Common myeloid progenitor, CD34-positive (primary cell): ENCODE data around the gene RASAL1.

Experiments used
- CTCF ChIA-PET: fragments of 350-600 bp; sonication (Branson Sonifier 250); formaldehyde crosslinking; loops from one replicate; lab custom pipeline; 2021; ENCODE audit warnings: antibody characterized with exemption; lab: Charles Lee
- POLR2A ChIA-PET: fragments of 350-600 bp; sonication (Branson Sonifier 250); formaldehyde crosslinking; loops from one replicate; lab custom pipeline; 2021; ENCODE audit warnings: antibody characterized with exemption; lab: Charles Lee
- DNase-seq, 3 donors: peaks; one replicate each; pipeline versions ENCODE4 v3.0.0 to v3.0.0-alpha.2; 2013
- H3K27ac ChIP-seq, 2 experiments: 1 replicate in 1 of 2; 2 replicates in 1 of 2; pipeline ENCODE4 v1.7.0; 2013; ENCODE audit warnings: inconsistent platforms in 2 of 2, low read length in 2 of 2, mild to moderate bottlenecking in 2 of 2, low read depth in 1 of 2, moderate library complexity in 1 of 2; ENCODE audit not compliant: severe bottlenecking in 2 of 2, insufficient read depth in 1 of 2, poor library complexity in 1 of 2
- H3K27me3 ChIP-seq, 5 experiments: replicated peaks in 2 of 5; 1 replicate in 3 of 5; 2 replicates in 2 of 5; pipeline versions ENCODE4 v1.6.1 to v1.7.0; 2013; ENCODE audit warnings: low read length in 4 of 5, mild to moderate bottlenecking in 2 of 5, moderate library complexity in 2 of 5, inconsistent platforms in 1 of 5; ENCODE audit not compliant: insufficient read depth in 5 of 5, control insufficient read depth in 4 of 5
- H3K36me3 ChIP-seq, 4 experiments: 1 replicate in 2 of 4; 2 replicates in 2 of 4; pipeline versions ENCODE4 v1.6.1 to v1.7.0; 2013; ENCODE audit warnings: low read length in 3 of 4, control low read depth in 1 of 4, mild to moderate bottlenecking in 1 of 4; ENCODE audit not compliant: control insufficient read depth in 4 of 4, insufficient read depth in 4 of 4
- H3K4me1 ChIP-seq, 4 experiments: 1 replicate in 3 of 4; 2 replicates in 1 of 4; pipeline versions ENCODE4 v1.6.1 to v1.7.1; 2013; ENCODE audit warnings: low read length in 3 of 4, mild to moderate bottlenecking in 3 of 4, control low read depth in 1 of 4, inconsistent platforms in 1 of 4, moderate library complexity in 1 of 4; ENCODE audit not compliant: control insufficient read depth in 4 of 4, insufficient read depth in 4 of 4; ENCODE audit errors: control extremely low read depth in 1 of 4
- H3K4me3 ChIP-seq, 7 experiments: 1 replicate in 4 of 7; 2 replicates in 3 of 7; pipeline versions ENCODE4 v1.5.1 to v1.7.0; 2013; ENCODE audit warnings: mild to moderate bottlenecking in 7 of 7, low read length in 6 of 7, moderate library complexity in 6 of 7, inconsistent platforms in 2 of 7, low read depth in 2 of 7, control low read depth in 1 of 7; ENCODE audit not compliant: insufficient read depth in 4 of 7, control insufficient read depth in 1 of 7; ENCODE audit errors: extremely low read depth in 1 of 7
- H3K9me3 ChIP-seq, 5 experiments: 1 replicate in 4 of 5; 2 replicates in 1 of 5; pipeline versions ENCODE4 v1.6.1 to v1.7.1; 2013; ENCODE audit warnings: low read length in 4 of 5, mild to moderate bottlenecking in 2 of 5, inconsistent platforms in 1 of 5, low read depth in 1 of 5, moderate library complexity in 1 of 5; ENCODE audit not compliant: control insufficient read depth in 4 of 5, insufficient read depth in 2 of 5; ENCODE audit errors: control extremely low read depth in 1 of 5
- WGBS: methylation state at CpG from one replicate; pipeline ENCODE4 v1.1.5; 2013; ENCODE audit not compliant: insufficient coverage; 5-methylcytosine and 5-hydroxymethylcytosine counted together

RASAL1 gene

DNA sequence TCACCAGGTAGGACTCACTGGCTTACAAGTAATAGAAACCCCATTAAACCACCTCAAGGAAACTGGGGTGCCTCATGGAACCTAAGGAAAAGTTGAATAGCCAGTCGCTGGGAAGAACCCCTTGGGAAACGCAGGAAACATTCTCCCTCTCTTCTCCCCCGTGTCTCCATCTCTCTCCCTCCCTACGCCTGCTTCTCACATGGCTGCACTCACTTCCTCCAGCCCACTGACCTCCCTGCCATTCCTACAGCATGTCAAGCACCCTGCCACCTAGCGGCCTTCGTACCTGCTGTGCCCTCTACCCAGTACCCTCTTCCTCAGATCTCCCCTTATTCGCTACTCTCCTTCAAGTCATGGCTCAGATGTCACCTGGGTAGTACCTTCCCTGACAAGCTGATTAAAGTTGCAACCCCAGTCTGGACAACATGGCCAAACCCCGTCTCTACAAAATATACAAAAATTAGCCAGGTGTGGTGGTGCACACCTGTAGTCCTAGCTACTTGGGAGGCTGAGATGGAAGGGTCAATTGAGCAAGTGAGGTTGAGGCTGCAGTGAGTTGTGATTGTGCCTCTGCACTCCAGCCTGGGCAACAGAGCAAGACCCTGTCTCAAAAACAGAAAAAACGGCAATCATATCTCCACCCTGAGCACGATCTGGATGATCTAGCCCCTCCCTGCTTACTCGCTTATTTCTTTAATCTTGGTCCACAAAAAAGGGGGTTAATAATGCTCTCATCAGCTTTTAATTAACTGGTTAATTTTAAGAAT lies 85.4 kb downstream of the RASAL1 start:
- no peaks in the 10 kb centered on the region for H3K9me3 ChIP-seq
- H3K27me3 ChIP-seq: peaks cover 0 to 11% (median 0%) of the 10 kb centered on the region in 5 experiments
- peaks cover 0 to 14% (median 5%) of the 10 kb centered on the region in 4 experiments for H3K4me1 ChIP-seq
- CTCF ChIA-PET: interaction anchor here (0.7 to 4.5 kb wide), 9 partner anchors 9 to 123 kb away, joined by 3 to 76 read pairs (median 16); no protein-coding TSS in a partner anchor
- peak; percentile 14 to 44 (median 40) for DNase-seq
- POLR2A ChIA-PET: no interaction called here
- H3K4me3 ChIP-seq: no peak overlapping the region
- no peaks in the 10 kb centered on the region for H3K36me3 ChIP-seq
- H3K27ac ChIP-seq: no peak overlapping the region
- 64% methylated on average over 10 of the region's 11 CpGs for WGBS
